Bronchial epithelial cell (primary cell): ENCODE measurements around the gene TP73. TPM values are rescaled to one million over a fixed set of nuclear protein-coding genes. Genes with fewer than 3 reads are reported as not detected.
"Not testable (repeated sequence)": the region's sequence is repeated elsewhere in the genome, so short reads cannot be mapped to it uniquely, and the experiment has no call there.

ENCODE experiments used
- DNase-seq: peaks from one replicate; pipeline ENCODE4 v3.0.0-alpha.2; 2010; ENCODE audit warnings: low read depth
- FAIRE-seq: peaks from 2 replicates; lab custom pipeline; 2011; peaks lifted over from hg19 to GRCh38; lab: Jason Lieb, UNC
- H3K27me3 ChIP-seq: 2 replicates; pipeline ENCODE4 v1.5.1; 2011; ENCODE audit warnings: low read length; ENCODE audit not compliant: control insufficient read depth, insufficient read depth
- H3K36me3 ChIP-seq: 2 replicates; pipeline ENCODE4 v1.5.1; 2011; ENCODE audit warnings: low read length; ENCODE audit not compliant: control insufficient read depth, insufficient read depth
- H3K4me3 ChIP-seq: 2 replicates; pipeline ENCODE4 v1.5.1; 2011; ENCODE audit warnings: mild to moderate bottlenecking, low read depth, low read length, control low read depth
- CTCF ChIP-seq: IDR thresholded peaks from 2 replicates; pipeline ENCODE4 v1.5.1; 2011; ENCODE audit warnings: mild to moderate bottlenecking, moderate library complexity, low read length, control low read depth, inconsistent platforms; ENCODE audit not compliant: insufficient read depth, severe bottlenecking
- total RNA-seq: library from RNA; depleted of rRNA; stranded (reverse); fragments of >200 nt; gene quantifications from 2 replicates; pipeline ENCODE4 v1.2.1, GENCODE V29; 2014

Gene TP73
- total RNA-seq, 1 donor from 2014 or later = under 0.01 TPM

GRCh38 chr1:3746830-3747521 is 94.7 kb downstream of the TP73 start:
- H3K4me3 ChIP-seq = peak overlapping the region; percentile 55
- FAIRE-seq = no peak
- DNase-seq = peak; percentile 58

GRCh38 chr1:3747522-3747848 is 95.2 kb downstream of the TP73 start:
- no peak for TF ChIP-seq CTCF
- peaks cover 4% of the 10 kb centered on the region for H3K36me3 ChIP-seq
- FAIRE-seq = no peak
- H3K4me3 ChIP-seq = peak overlapping the region; percentile 55
- peaks cover 2% of the 10 kb centered on the region for H3K27me3 ChIP-seq
- no peak for DNase-seq

More at GRCh38 chr1:3746830-3747521, 94.7 kb downstream of the TP73 start:
- TF ChIP-seq CTCF = no peak
- peaks cover 2% of the 10 kb centered on the region for H3K27me3 ChIP-seq
- H3K36me3 ChIP-seq = peaks cover 4% of the 10 kb centered on the region

- DNase-seq (no peak), FAIRE-seq (no peak)
- H3K4me3 ChIP-seq = peak overlapping the region; percentile 55
Measured at GRCh38 chr1:3747903-3748302, 95.6 kb downstream of the TP73 start.

GRCh38 chr1:3748316-3748900 is 96.1 kb downstream of the TP73 start:
- not testable (repeated sequence) for H3K4me3 ChIP-seq, H3K27me3 ChIP-seq, H3K36me3 ChIP-seq, DNase-seq, FAIRE-seq

More at GRCh38 chr1:3747903-3748302, 95.6 kb downstream of the TP73 start:
- TF ChIP-seq CTCF = no peak
- peaks cover 4% of the 10 kb centered on the region for H3K36me3 ChIP-seq
- H3K27me3 ChIP-seq = peaks cover 2% of the 10 kb centered on the region

- FAIRE-seq (no peak), DNase-seq (no peak)
- Histone ChIP-seq H3K4me3 (no peak overlapping the region), H3K27me3 (peaks cover 2% of the 10 kb centered on the region), H3K36me3 (peaks cover 3% of the 10 kb centered on the region)
- no peak for TF ChIP-seq CTCF
Measured at GRCh38 chr1:3749512-3749911, 97.2 kb downstream of the TP73 start.

GRCh38 chr1:3750741-3751140 is 98.4 kb downstream of the TP73 start:
- TF ChIP-seq CTCF = no peak
- H3K27me3 ChIP-seq = peaks cover 2% of the 10 kb centered on the region
- no peak for FAIRE-seq

More at GRCh38 chr1:3750741-3751140, 98.4 kb downstream of the TP73 start:
- no peak for DNase-seq
- Histone ChIP-seq H3K36me3 (no peaks in the 10 kb centered on the region), H3K4me3 (no peak overlapping the region)
